ENCODE data around the gene C7. TPM values are rescaled to one million over a fixed set of nuclear protein-coding genes. Genes with fewer than 3 reads are reported as not detected.

Gene C7
- total and polyA plus RNA-seq, 2 of the 13 experiments (the other 11 are each of a cell fraction or from before 2014, with no cell fraction given) = 1.7 to 3.5 TPM

DNA sequence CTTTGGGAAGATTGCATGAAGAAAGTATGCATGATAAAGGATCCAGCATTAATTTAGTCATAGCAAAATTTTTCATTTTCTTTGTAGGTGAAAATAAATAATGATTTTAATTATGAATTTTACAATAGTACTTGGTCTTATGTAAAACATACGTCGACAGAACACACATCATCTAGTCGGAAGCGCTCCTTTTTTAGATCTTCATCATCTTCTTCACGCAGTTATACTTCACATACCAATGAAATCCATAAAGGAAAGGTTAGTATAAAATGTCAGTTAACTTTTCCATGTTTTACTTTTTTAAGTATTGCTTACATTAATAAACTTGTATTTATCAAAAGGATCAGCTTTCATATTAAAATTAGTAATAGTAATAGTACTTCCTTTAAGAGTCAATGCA, 35.8 kb downstream of the C7 start (continued):
- TF ChIP-seq ZIK1 (CRISPR knock-in tag; IDR thresholded peaks at IDR 0.05; ENCODE audit: borderline replicate concordance, low read depth) (no peak), KLF6 (CRISPR knock-in tag; IDR thresholded peaks at IDR 0.05) (no peak), ZBTB21 (CRISPR knock-in tag; IDR thresholded peaks at IDR 0.05) (no peak), SMAD9 (CRISPR knock-in tag; IDR thresholded peaks at IDR 0.05) (no peak), ZBTB38 (CRISPR knock-in tag; IDR thresholded peaks at IDR 0.05) (no peak)
- TF ChIP-seq, protein P1, sequence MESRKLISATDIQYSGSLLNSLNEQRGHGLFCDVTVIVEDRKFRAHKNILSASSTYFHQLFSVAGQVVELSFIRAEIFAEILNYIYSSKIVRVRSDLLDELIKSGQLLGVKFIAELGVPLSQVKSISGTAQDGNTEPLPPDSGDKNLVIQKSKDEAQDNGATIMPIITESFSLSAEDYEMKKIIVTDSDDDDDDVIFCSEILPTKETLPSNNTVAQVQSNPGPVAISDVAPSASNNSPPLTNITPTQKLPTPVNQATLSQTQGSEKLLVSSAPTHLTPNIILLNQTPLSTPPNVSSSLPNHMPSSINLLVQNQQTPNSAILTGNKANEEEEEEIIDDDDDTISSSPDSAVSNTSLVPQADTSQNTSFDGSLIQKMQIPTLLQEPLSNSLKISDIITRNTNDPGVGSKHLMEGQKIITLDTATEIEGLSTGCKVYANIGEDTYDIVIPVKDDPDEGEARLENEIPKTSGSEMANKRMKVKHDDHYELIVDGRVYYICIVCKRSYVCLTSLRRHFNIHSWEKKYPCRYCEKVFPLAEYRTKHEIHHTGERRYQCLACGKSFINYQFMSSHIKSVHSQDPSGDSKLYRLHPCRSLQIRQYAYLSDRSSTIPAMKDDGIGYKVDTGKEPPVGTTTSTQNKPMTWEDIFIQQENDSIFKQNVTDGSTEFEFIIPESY (CRISPR knock-in tag; IDR thresholded peaks at IDR 0.05) = no peak

- no peak overlapping the region for H3K4me2 ChIP-seq (ENCODE audit: low read depth, low read length)
- CTCF ChIA-PET (ENCODE audit: low intra/inter-chr PET ratio, low total read pairs) = no interaction called here
- 39% methylated on average over 5 of the region's 5 CpGs for WGBS (ENCODE audit: low lambda C conversion rate)
- no peaks in the 10 kb centered on the region for H3K36me3 ChIP-seq (replicated peaks in 1 of 2; ENCODE audit: control insufficient read depth in 1 of 2, insufficient read depth in 2 of 2, low read length in 2 of 2)
- intact Hi-C loops (cut with micrococcal nuclease; ENCODE audit: unreplicated experiment) = no loop called here
- H3K79me2 ChIP-seq (ENCODE audit: insufficient read depth, low read length) = no peaks in the 10 kb centered on the region
- no peak overlapping the region for H3K27ac ChIP-seq (ENCODE audit: extremely low read length, insufficient read depth, low read length)
- no peaks in the 10 kb centered on the region for H3K4me1 ChIP-seq (ENCODE audit: insufficient read depth, low read length)
- BruUV-seq (replicated peaks) = no TSS peak
- no peak for ATAC-seq
- no peak overlapping the region for H2AFZ ChIP-seq (ENCODE audit: low read length)
- no peak for DNase-seq (ENCODE audit: low spot score)
- POLR2A ChIA-PET = no interaction called here
- H3K9ac ChIP-seq (ENCODE audit: insufficient read depth, low read depth, low read length) = no peak overlapping the region
- in situ Hi-C loops (cut with HindIII; ENCODE audit: extremely low pct_ligation_motif_present, low pct_unique_long_range_greater_than_20kb) = no loop called here
- peaks cover 15% of the 10 kb centered on the region for H3K9me3 ChIP-seq (ENCODE audit: low read length)
- no peaks in the 10 kb centered on the region for H3K27me3 ChIP-seq (ENCODE audit: control insufficient read depth in 1 of 2, insufficient read depth in 2 of 2, low read length in 2 of 2)
- no peak overlapping the region for H3K4me3 ChIP-seq (replicated peaks in 1 of 3; ENCODE audit: insufficient read depth in 1 of 3, low read depth in 2 of 3, low read length in 3 of 3)
- no peak for FAIRE-seq
- no peaks in the 10 kb centered on the region for H4K20me1 ChIP-seq (ENCODE audit: insufficient read depth, low read length)
- no peak for TF ChIP-seq TEF (CRISPR knock-in tag; IDR thresholded peaks at IDR 0.05)
- no peak for TF ChIP-seq ZFP37 (CRISPR knock-in tag; IDR thresholded peaks at IDR 0.05; ENCODE audit: borderline replicate concordance)
- TF ChIP-seq ZSCAN29 (CRISPR knock-in tag; conservative IDR thresholded peaks at IDR 0.05) = no peak
- no peak for TF ChIP-seq EP300 (IDR thresholded peaks at IDR 0.05; ENCODE audit: low read depth in 2 of 2, low read length in 2 of 2)
- TF ChIP-seq EP300 (CRISPR knock-in tag; IDR thresholded peaks at IDR 0.05; ENCODE audit: borderline replicate concordance) = no peak
- no peak for TF ChIP-seq YY1 (IDR thresholded peaks at IDR 0.05; ENCODE audit: insufficient read depth, insufficient replicate concordance, low read depth, low read length)
- TF ChIP-seq ZNF709 (CRISPR knock-in tag; IDR thresholded peaks at IDR 0.05) = no peak
- no peak for TF ChIP-seq SRSF9 (IDR thresholded peaks at IDR 0.05; ENCODE audit: borderline replicate concordance, insufficient read depth, low read depth, low read length, poor library complexity, severe bottlenecking)
Observed at GRCh38 chr5:40955313-40955712, 46.0 kb downstream of the C7 start.
